ENCODE data around the gene PTPRG.

The PTPRG gene

DNA sequence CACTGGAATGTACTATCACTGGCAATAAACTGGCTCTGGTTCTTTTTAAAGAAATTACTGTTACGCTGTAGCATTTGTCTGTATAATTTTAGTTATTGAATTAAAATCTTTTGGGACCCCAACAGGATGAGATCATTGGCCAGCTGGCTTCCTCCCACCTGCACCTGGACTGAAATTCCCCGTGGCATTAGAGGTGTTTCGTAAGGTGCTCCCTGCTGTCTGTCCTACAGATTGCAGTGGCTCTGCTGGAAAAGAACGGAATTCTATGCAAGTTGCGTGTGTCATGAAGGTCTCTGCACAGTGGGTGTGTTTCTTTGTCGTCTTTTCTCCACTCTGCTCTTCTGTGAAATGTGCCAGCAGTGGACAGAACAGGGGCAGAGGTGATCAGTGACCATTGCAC lies 383.4 kb downstream of the PTPRG start:
- H3K9ac ChIP-seq: no peak overlapping the region
- H3K4me3 ChIP-seq (IDR thresholded peaks at IDR 0.05; ENCODE audit: insufficient read depth, low read depth, low read length): no peak overlapping the region
- H3K4me1 ChIP-seq (ENCODE audit: low read depth, poor library complexity, severe bottlenecking): no peaks in the 10 kb centered on the region
- no peak overlapping the region for H3K4me2 ChIP-seq
- no peak overlapping the region for H3K27ac ChIP-seq
- TF ChIP-seq, protein P1, sequence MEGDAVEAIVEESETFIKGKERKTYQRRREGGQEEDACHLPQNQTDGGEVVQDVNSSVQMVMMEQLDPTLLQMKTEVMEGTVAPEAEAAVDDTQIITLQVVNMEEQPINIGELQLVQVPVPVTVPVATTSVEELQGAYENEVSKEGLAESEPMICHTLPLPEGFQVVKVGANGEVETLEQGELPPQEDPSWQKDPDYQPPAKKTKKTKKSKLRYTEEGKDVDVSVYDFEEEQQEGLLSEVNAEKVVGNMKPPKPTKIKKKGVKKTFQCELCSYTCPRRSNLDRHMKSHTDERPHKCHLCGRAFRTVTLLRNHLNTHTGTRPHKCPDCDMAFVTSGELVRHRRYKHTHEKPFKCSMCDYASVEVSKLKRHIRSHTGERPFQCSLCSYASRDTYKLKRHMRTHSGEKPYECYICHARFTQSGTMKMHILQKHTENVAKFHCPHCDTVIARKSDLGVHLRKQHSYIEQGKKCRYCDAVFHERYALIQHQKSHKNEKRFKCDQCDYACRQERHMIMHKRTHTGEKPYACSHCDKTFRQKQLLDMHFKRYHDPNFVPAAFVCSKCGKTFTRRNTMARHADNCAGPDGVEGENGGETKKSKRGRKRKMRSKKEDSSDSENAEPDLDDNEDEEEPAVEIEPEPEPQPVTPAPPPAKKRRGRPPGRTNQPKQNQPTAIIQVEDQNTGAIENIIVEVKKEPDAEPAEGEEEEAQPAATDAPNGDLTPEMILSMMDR (conservative IDR thresholded peaks at IDR 0.05; ENCODE audit: low read depth, low read length): no peak
- no peaks in the 10 kb centered on the region for H3K36me3 ChIP-seq (ENCODE audit: insufficient read depth)
- H3K79me2 ChIP-seq (ENCODE audit: insufficient read depth, low read depth): no peaks in the 10 kb centered on the region
- no peaks in the 10 kb centered on the region for H4K20me1 ChIP-seq (ENCODE audit: insufficient read depth)
- no peaks in the 10 kb centered on the region for H3K27me3 ChIP-seq (ENCODE audit: insufficient read depth, low read depth)
- H2AFZ ChIP-seq (ENCODE audit: low read depth): no peak overlapping the region

DNA sequence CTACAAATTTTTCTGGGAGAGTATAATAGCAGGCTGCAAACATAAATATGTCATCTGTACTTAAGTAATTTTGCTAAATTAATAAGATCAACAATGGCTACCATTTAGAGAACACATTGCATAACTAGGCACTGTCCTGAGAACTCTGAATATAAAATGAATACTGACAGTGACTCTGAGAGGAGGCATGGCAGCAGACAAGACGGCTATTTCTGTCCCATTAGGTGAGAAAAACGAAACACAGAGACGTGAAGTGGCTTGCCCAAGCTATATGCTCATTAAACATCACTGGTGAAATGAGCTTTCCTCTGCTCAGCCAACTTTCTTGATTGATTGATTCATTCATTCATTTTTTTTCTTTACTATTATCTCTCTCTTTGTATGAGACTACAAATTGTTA lies 384.3 kb downstream of the PTPRG start:
- H3K27me3 ChIP-seq (ENCODE audit: insufficient read depth, low read depth): no peaks in the 10 kb centered on the region
- no peak overlapping the region for H2AFZ ChIP-seq (ENCODE audit: low read depth)
- no peak overlapping the region for H3K27ac ChIP-seq
- H3K79me2 ChIP-seq (ENCODE audit: insufficient read depth, low read depth): no peaks in the 10 kb centered on the region
- TF ChIP-seq, protein P1 (conservative IDR thresholded peaks at IDR 0.05; ENCODE audit: low read depth, low read length): no peak
- no peaks in the 10 kb centered on the region for H4K20me1 ChIP-seq (ENCODE audit: insufficient read depth)
- no peaks in the 10 kb centered on the region for H3K4me1 ChIP-seq (ENCODE audit: low read depth, poor library complexity, severe bottlenecking)
- H3K36me3 ChIP-seq (ENCODE audit: insufficient read depth): no peaks in the 10 kb centered on the region
- no peak overlapping the region for H3K9ac ChIP-seq
- H3K4me2 ChIP-seq: no peak overlapping the region
- H3K4me3 ChIP-seq (IDR thresholded peaks at IDR 0.05; ENCODE audit: insufficient read depth, low read depth, low read length): no peak overlapping the region

DNA sequence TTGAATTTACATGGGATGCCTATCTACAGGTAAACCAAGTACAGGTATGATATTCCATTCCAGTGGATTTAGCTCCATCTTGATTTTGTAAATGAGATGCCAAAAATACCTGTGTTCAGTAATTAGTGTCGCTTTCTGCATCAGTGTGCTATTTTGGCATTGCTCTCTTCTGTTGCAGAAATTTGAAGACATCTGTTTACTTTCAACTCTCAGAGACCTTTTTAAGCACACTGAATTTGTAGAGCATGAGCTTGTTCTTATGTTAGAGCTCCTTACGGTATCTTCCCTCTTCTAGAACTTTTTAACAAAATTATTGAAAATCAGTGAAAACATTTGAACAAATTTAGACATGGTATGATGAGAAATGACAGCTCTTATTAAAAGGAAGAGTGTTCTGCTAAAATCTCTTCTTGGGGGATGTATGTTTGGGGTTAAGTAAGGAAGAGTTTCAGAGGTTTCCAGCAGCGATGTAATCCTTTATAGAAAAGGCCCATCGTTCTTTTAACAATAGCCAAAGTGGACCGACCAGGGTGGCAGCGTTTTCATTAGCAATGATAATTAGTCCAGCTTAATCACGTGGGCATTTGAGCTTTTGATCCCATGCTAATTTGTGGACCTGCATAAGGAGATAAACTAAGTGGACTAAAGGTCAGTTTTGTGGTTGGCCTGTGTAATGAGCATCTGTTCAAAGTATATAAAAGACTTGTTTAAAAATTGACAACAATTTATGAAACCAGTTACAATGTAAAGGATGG lies 385.4 kb downstream of the PTPRG start:
- Histone ChIP-seq H3K36me3 (ENCODE audit: insufficient read depth) (no peaks in the 10 kb centered on the region), H3K4me2 (no peak overlapping the region), H3K79me2 (ENCODE audit: insufficient read depth, low read depth) (no peaks in the 10 kb centered on the region), H3K4me3 (IDR thresholded peaks at IDR 0.05; ENCODE audit: insufficient read depth, low read depth, low read length) (no peak overlapping the region), H2AFZ (ENCODE audit: low read depth) (no peak overlapping the region), H3K27ac (no peak overlapping the region), H3K9ac (no peak overlapping the region), H3K4me1 (ENCODE audit: low read depth, poor library complexity, severe bottlenecking) (no peaks in the 10 kb centered on the region), H3K27me3 (ENCODE audit: insufficient read depth, low read depth) (no peaks in the 10 kb centered on the region), H4K20me1 (ENCODE audit: insufficient read depth) (no peaks in the 10 kb centered on the region)
- TF ChIP-seq, protein P1 (conservative IDR thresholded peaks at IDR 0.05; ENCODE audit: low read depth, low read length): no peak

DNA sequence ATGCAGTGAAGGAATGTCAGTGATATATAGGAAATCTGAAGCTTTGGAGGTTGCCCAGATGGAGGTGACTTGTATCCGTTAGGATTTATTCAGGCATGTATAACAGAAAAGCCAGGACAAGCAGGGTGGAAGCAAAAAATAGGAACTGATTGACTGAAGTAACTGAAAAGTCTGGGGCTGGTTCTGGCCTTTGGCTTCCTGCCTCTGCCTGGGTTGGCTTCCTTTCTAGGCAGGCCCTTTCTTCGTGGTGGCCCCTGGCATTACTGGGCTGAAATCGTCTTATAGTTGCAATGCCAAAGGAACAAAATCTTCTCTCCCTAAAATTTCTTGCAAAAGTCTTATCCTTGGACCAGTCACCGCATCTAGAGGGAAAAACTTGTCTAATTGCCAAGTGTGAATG lies 386.1 kb downstream of the PTPRG start:
- H3K27me3 ChIP-seq (ENCODE audit: insufficient read depth, low read depth): no peaks in the 10 kb centered on the region
- H3K79me2 ChIP-seq (ENCODE audit: insufficient read depth, low read depth): no peaks in the 10 kb centered on the region
- no peak overlapping the region for H3K9ac ChIP-seq
- no peaks in the 10 kb centered on the region for H3K4me1 ChIP-seq (ENCODE audit: low read depth, poor library complexity, severe bottlenecking)
- no peak overlapping the region for H3K27ac ChIP-seq
- H2AFZ ChIP-seq (ENCODE audit: low read depth): no peak overlapping the region
- H3K4me3 ChIP-seq (IDR thresholded peaks at IDR 0.05; ENCODE audit: insufficient read depth, low read depth, low read length): no peak overlapping the region
- H3K36me3 ChIP-seq (ENCODE audit: insufficient read depth): no peaks in the 10 kb centered on the region
- no peak overlapping the region for H3K4me2 ChIP-seq
- H4K20me1 ChIP-seq (ENCODE audit: insufficient read depth): no peaks in the 10 kb centered on the region
- TF ChIP-seq, protein P1 (conservative IDR thresholded peaks at IDR 0.05; ENCODE audit: low read depth, low read length): no peak
